H9 (cell line): ENCODE data around the gene APOBEC3A. TPM values are rescaled to one million over a fixed set of nuclear protein-coding genes. Genes with fewer than 3 reads are reported as not detected.

ENCODE experiments used
- DNase-seq: peaks from one replicate; pipeline ENCODE4 v3.0.0-alpha.2; 2017
- H2AFZ ChIP-seq: one replicate; pipeline ENCODE4 v1.6.1; 2013; ENCODE audit warnings: mild to moderate bottlenecking, low read length, control low read depth, moderate library complexity
- H2AK5ac ChIP-seq: 2 replicates; pipeline ENCODE4 v1.6.1; 2013; ENCODE audit warnings: low read length, control low read depth, mixed read lengths; ENCODE audit not compliant: insufficient read length
- H2BK120ac ChIP-seq: one replicate; pipeline ENCODE4 v1.6.1; 2013; ENCODE audit warnings: low read depth, mild to moderate bottlenecking, low read length, control low read depth, inconsistent platforms; ENCODE audit not compliant: poor library complexity, severe bottlenecking
- H2BK12ac ChIP-seq: 2 replicates; pipeline ENCODE4 v1.6.1; 2013; ENCODE audit warnings: low read length, control low read depth, mixed read lengths, low read depth; ENCODE audit not compliant: insufficient read length
- H2BK15ac ChIP-seq: 2 replicates; pipeline ENCODE4 v1.6.1; 2013; ENCODE audit warnings: low read depth, low read length, control low read depth
- H2BK20ac ChIP-seq: one replicate; pipeline ENCODE4 v1.6.1; 2013; ENCODE audit warnings: low read depth, mild to moderate bottlenecking, low read length, control low read depth, inconsistent platforms; ENCODE audit not compliant: poor library complexity, severe bottlenecking
- H2BK5ac ChIP-seq: 2 replicates; pipeline ENCODE4 v1.6.1; 2013; ENCODE audit warnings: low read length, control low read depth, mixed read lengths; ENCODE audit not compliant: insufficient read length
- H3K14ac ChIP-seq: 2 replicates; pipeline ENCODE4 v1.6.1; 2013; ENCODE audit warnings: low read length, control low read depth; ENCODE audit not compliant: insufficient read depth
- H3K18ac ChIP-seq: 2 replicates; pipeline ENCODE4 v1.6.1; 2013; ENCODE audit warnings: low read depth, mild to moderate bottlenecking, mixed read lengths, low read length, control low read depth; ENCODE audit not compliant: insufficient read length
- H3K23ac ChIP-seq: 2 replicates; pipeline ENCODE4 v1.6.1; 2013; ENCODE audit warnings: low read length, control low read depth, mixed read lengths, low read depth; ENCODE audit not compliant: insufficient read length
- H3K23me2 ChIP-seq: 2 replicates; pipeline ENCODE4 v1.6.1; 2013; ENCODE audit warnings: low read depth, mild to moderate bottlenecking, mixed read lengths, low read length, control low read depth; ENCODE audit not compliant: insufficient read length, poor library complexity, severe bottlenecking
- H3K27ac ChIP-seq: 2 replicates; pipeline ENCODE4 v1.5.1; 2013; ENCODE audit warnings: low read length, control low read depth, mixed read lengths, low read depth; ENCODE audit not compliant: insufficient read length
- H3K27me3 ChIP-seq: 2 replicates; pipeline ENCODE4 v1.6.1; 2013; ENCODE audit warnings: low read length, control low read depth, inconsistent platforms; ENCODE audit not compliant: insufficient read depth
- H3K4ac ChIP-seq: 2 replicates; pipeline ENCODE4 v1.6.1; 2013; ENCODE audit warnings: low read depth, mild to moderate bottlenecking, control low read depth, inconsistent platforms, low read length, moderate library complexity
- H3K4me1 ChIP-seq: 2 replicates; pipeline ENCODE4 v1.6.1; 2013; ENCODE audit warnings: low read length, control low read depth, inconsistent platforms; ENCODE audit not compliant: insufficient read depth
- H3K4me2 ChIP-seq: 2 replicates; pipeline ENCODE4 v1.6.1; 2013; ENCODE audit warnings: low read length, control low read depth, mixed read lengths; ENCODE audit not compliant: insufficient read length, insufficient read depth
- H3K56ac ChIP-seq: 2 replicates; pipeline ENCODE4 v1.6.1; 2013; ENCODE audit warnings: low read depth, mild to moderate bottlenecking, mixed read lengths, low read length, control low read depth; ENCODE audit not compliant: insufficient read length
- H3K79me1 ChIP-seq: 2 replicates; pipeline ENCODE4 v1.6.1; 2013; ENCODE audit warnings: low read depth, mild to moderate bottlenecking, moderate library complexity, low read length, control low read depth, inconsistent platforms; ENCODE audit not compliant: insufficient read depth, poor library complexity, severe bottlenecking
- H3K79me2 ChIP-seq: 2 replicates; pipeline ENCODE4 v1.6.1; 2013; ENCODE audit warnings: low read length, control low read depth, inconsistent platforms; ENCODE audit not compliant: insufficient read depth
- H3K9ac ChIP-seq: 2 replicates; pipeline ENCODE4 v1.6.1; 2013; ENCODE audit warnings: low read length, control low read depth, mixed read lengths; ENCODE audit not compliant: insufficient read length; ENCODE audit errors: extremely low read depth
- H3K9me3 ChIP-seq: one replicate; pipeline ENCODE4 v1.6.1; 2013; ENCODE audit warnings: low read depth, low read length, inconsistent platforms; ENCODE audit not compliant: control insufficient read depth
- H3T11ph ChIP-seq: one replicate; pipeline ENCODE4 v1.6.1; 2013; ENCODE audit warnings: mild to moderate bottlenecking, low read length, control low read depth, inconsistent platforms
- H4K20me1 ChIP-seq: one replicate; pipeline ENCODE4 v1.6.1; 2013; ENCODE audit not compliant: control insufficient read depth, insufficient read length, insufficient read depth
- H4K5ac ChIP-seq: 2 replicates; pipeline ENCODE4 v1.6.1; 2013; ENCODE audit warnings: low read depth, mild to moderate bottlenecking, mixed read lengths, low read length, control low read depth; ENCODE audit not compliant: insufficient read length
- H4K8ac ChIP-seq: replicated peaks from 2 replicates; pipeline ENCODE4 v1.6.1; 2013; ENCODE audit warnings: low read length, control low read depth, mixed read lengths, low read depth; ENCODE audit not compliant: insufficient read length
- H4K91ac ChIP-seq: 2 replicates; pipeline ENCODE4 v1.6.1; 2013; ENCODE audit warnings: low read depth, mild to moderate bottlenecking, moderate library complexity, mixed read lengths, low read length, control low read depth; ENCODE audit not compliant: insufficient read length
- H3K27ac Mint-ChIP-seq, 3 experiments: 2 replicates in 2 of 3; 3 replicates in 1 of 3; pipeline ENCODE4 v1.8.0; 2020 to 2021; ENCODE audit warnings: mixed read lengths in 3 of 3, mild to moderate bottlenecking in 1 of 3, moderate library complexity in 1 of 3
- H3K27me3 Mint-ChIP-seq: 2 replicates; pipeline ENCODE4 v1.8.0; 2021; ENCODE audit warnings: low read depth, mild to moderate bottlenecking, moderate library complexity, mixed read lengths
- H3K36me3 Mint-ChIP-seq, 3 experiments: 2 replicates in 2 of 3; 3 replicates in 1 of 3; pipeline ENCODE4 v1.8.0; 2020 to 2021; ENCODE audit warnings: low read depth in 3 of 3, mixed read lengths in 3 of 3; ENCODE audit not compliant: insufficient read depth in 1 of 3
- H3K4me1 Mint-ChIP-seq, 2 experiments: 2 replicates each; pipeline ENCODE4 v1.8.0; 2020; ENCODE audit warnings: mixed read lengths in 2 of 2
- H3K4me3 Mint-ChIP-seq, 2 experiments: 2 replicates in 1 of 2; 3 replicates in 1 of 2; pipeline ENCODE4 v1.8.0; 2020 to 2021; ENCODE audit warnings: mild to moderate bottlenecking in 2 of 2, mixed read lengths in 2 of 2, moderate library complexity in 1 of 2
- H3K9me3 Mint-ChIP-seq, 2 experiments: 2 replicates in 1 of 2; 3 replicates in 1 of 2; pipeline ENCODE4 v1.8.0; 2020; ENCODE audit warnings: mild to moderate bottlenecking in 2 of 2, mixed read lengths in 2 of 2, moderate library complexity in 1 of 2
- CTCF ChIP-seq: fragments of 200-600 bp; sonication (generic); conservative IDR thresholded peaks from 3 replicates; pipeline ENCODE4 v1.8.0; 2021; ENCODE audit warnings: antibody characterized with exemption, mild to moderate bottlenecking
- WGBS: extraction: QIAGEN DNeasy Blood & Tissue Kit; methylation state at CpG from one replicate; pipeline ENCODE4 v1.1.7; 2013; ENCODE audit warnings: missing lambda C conversion rate, low lambda C conversion rate, mixed read lengths; ENCODE audit not compliant: insufficient read length; ENCODE audit errors: extremely low coverage; 5-methylcytosine and 5-hydroxymethylcytosine counted together
- total RNA-seq: library from RNA; stranded (reverse); gene quantifications from 2 replicates; pipeline ENCODE4 v1.2.1, GENCODE V29; 2021

The APOBEC3A gene
- total RNA-seq, 1 experiment from 2014 or later: not detected

GRCh38 chr22:38956551-38956950 lies 858 bp upstream of the APOBEC3A start:
- Histone ChIP-seq H2BK15ac (no peak overlapping the region), H3K4me1 (no peaks in the 10 kb centered on the region), H3K4ac (no peak overlapping the region), H3K27ac (no peak overlapping the region), H3K4me2 (no peak overlapping the region), H4K8ac (no peak overlapping the region), H3K27me3 (no peaks in the 10 kb centered on the region), H2AK5ac (no peak overlapping the region), H2BK120ac (no peak overlapping the region), H2BK12ac (no peak overlapping the region), H3K79me2 (no peaks in the 10 kb centered on the region), H3K9me3 (no peaks in the 10 kb centered on the region), H2AFZ (no peak overlapping the region), H4K20me1 (no peaks in the 10 kb centered on the region), H4K91ac (no peak overlapping the region), H3K79me1 (no peaks in the 10 kb centered on the region), H3K18ac (no peak overlapping the region), H3K23me2 (no peaks in the 10 kb centered on the region), H3K23ac (no peak overlapping the region), H3K9ac (no peak overlapping the region), H3T11ph (no peak overlapping the region), H2BK5ac (no peak overlapping the region), H3K56ac (no peak overlapping the region), H3K14ac (no peak overlapping the region), H2BK20ac (no peak overlapping the region), H4K5ac (no peak overlapping the region)
- Mint-ChIP-seq H3K4me3 (no peak overlapping the region), H3K9me3 (no peaks in the 10 kb centered on the region), H3K36me3 (no peaks in the 10 kb centered on the region), H3K27ac (no peak overlapping the region), H3K27me3 (peaks cover 26% of the 10 kb centered on the region), H3K4me1 (peaks cover 3 to 4% of the 10 kb centered on the region in 2 experiments; a peak in 3 of 4 replicates)
- no CpG with 5 or more reads among the region's 5 CpGs for WGBS
- DNase-seq: no peak
- no peak for TF ChIP-seq CTCF
